Breast epithelium (tissue), 3 donors: ENCODE results near the gene TYW1.
"Not testable (repeated sequence)": the region's sequence is repeated elsewhere in the genome, so short reads cannot be mapped to it uniquely, and the experiment has no call there.

Experiments
- CTCF ChIP-seq, 3 donors: fragments of 450-650 bp; IDR thresholded peaks; one replicate each; pipeline ENCODE4 v1.5.1; 2016 to 2017; ENCODE audit warnings: antibody characterized with exemption in 3 of 3, mild to moderate bottlenecking in 3 of 3, moderate library complexity in 3 of 3
- POLR2A ChIP-seq: fragments of 450-650 bp; IDR thresholded peaks from one replicate; pipeline ENCODE4 v1.6.1; 2016; ENCODE audit warnings: antibody characterized with exemption, mild to moderate bottlenecking, moderate library complexity

- not testable (repeated sequence) for TF ChIP-seq CTCF (IDR thresholded peaks at IDR 0.05); POLR2A
Measured at GRCh38 chr7:67141001-67141400, 144.4 kb downstream of the TYW1 start.
